GM19397 (cell line): ENCODE data around the gene RHOB.
"Not testable (repeated sequence)": the region's sequence is repeated elsewhere in the genome, so short reads cannot be mapped to it uniquely, and the experiment has no call there.

Experiments
- ATAC-seq: cut with Tn5 transposase; IDR thresholded peaks from one replicate; pipeline ENCODE4 v1.9.1; 2021; ENCODE audit warnings: mild to moderate bottlenecking, moderate library complexity; ENCODE audit not compliant: unreplicated experiment

RHOB gene

GRCh38 chr2:20422402-20423271 lies 24.2 kb upstream of the RHOB start:
- no peak for ATAC-seq

- no peak for ATAC-seq
These were observed 23.5 kb upstream of the RHOB start for GRCh38 chr2:20423359-20423758.

GRCh38 chr2:20423847-20424246 lies 23.0 kb upstream of the RHOB start:
- no peak for ATAC-seq

- ATAC-seq: peak; percentile 74
These were observed 22.3 kb upstream of the RHOB start for GRCh38 chr2:20424300-20425290.

- ATAC-seq: no peak
These were observed 21.4 kb upstream of the RHOB start for GRCh38 chr2:20425371-20425881.

GRCh38 chr2:20425884-20426283 lies 21.0 kb upstream of the RHOB start:
- no peak for ATAC-seq

- no peak for ATAC-seq
These were observed 18.8 kb upstream of the RHOB start for GRCh38 chr2:20427931-20428526.

- ATAC-seq: no peak
These were observed 18.0 kb upstream of the RHOB start for GRCh38 chr2:20428717-20429490.

GRCh38 chr2:20429528-20429927 lies 17.3 kb upstream of the RHOB start:
- ATAC-seq: peak; percentile 56

GRCh38 chr2:20430035-20430434 lies 16.8 kb upstream of the RHOB start:
- ATAC-seq: no peak

GRCh38 chr2:20430461-20431300 lies 16.2 kb upstream of the RHOB start:
- no peak for ATAC-seq

- no peak for ATAC-seq
These were observed 15.6 kb upstream of the RHOB start for GRCh38 chr2:20431301-20431698.

- ATAC-seq: no peak
These were observed 15.1 kb upstream of the RHOB start for GRCh38 chr2:20431772-20432171.

- ATAC-seq: no peak
These were observed 14.2 kb upstream of the RHOB start for GRCh38 chr2:20432714-20433113.

- ATAC-seq: no peak
These were observed 13.6 kb upstream of the RHOB start for GRCh38 chr2:20433249-20433648.

- ATAC-seq: no peak
These were observed 12.8 kb upstream of the RHOB start for GRCh38 chr2:20433946-20434553.

- ATAC-seq: no peak
These were observed 12.1 kb upstream of the RHOB start for GRCh38 chr2:20434588-20435294.

- ATAC-seq: not testable (repeated sequence)
These were observed 11.4 kb upstream of the RHOB start for GRCh38 chr2:20435456-20435855.
